Left renal pelvis (tissue), 4 donors: ENCODE measurements around the gene CCDC92. TPM values are rescaled to one million over a fixed set of nuclear protein-coding genes. Genes with fewer than 3 reads are reported as not detected.

Experiments used
- DNase-seq, 4 donors: peaks; one replicate each; pipeline ENCODE4 v3.0.0-alpha.2; 2013; ENCODE audit warnings: low read depth in 4 of 4, low spot score in 3 of 4
- polyA plus RNA-seq, 4 donors: library from polyadenylated mRNA; unstranded; fragments of 120-200 nt; gene quantifications; one replicate each; pipeline ENCODE4 v1.2.1, GENCODE V29; 2013; ENCODE audit not compliant: insufficient read length in 4 of 4

CCDC92 gene
- polyA plus RNA-seq, 4 donors = 34.4 to 54.1 (median 42.7) TPM

DNA sequence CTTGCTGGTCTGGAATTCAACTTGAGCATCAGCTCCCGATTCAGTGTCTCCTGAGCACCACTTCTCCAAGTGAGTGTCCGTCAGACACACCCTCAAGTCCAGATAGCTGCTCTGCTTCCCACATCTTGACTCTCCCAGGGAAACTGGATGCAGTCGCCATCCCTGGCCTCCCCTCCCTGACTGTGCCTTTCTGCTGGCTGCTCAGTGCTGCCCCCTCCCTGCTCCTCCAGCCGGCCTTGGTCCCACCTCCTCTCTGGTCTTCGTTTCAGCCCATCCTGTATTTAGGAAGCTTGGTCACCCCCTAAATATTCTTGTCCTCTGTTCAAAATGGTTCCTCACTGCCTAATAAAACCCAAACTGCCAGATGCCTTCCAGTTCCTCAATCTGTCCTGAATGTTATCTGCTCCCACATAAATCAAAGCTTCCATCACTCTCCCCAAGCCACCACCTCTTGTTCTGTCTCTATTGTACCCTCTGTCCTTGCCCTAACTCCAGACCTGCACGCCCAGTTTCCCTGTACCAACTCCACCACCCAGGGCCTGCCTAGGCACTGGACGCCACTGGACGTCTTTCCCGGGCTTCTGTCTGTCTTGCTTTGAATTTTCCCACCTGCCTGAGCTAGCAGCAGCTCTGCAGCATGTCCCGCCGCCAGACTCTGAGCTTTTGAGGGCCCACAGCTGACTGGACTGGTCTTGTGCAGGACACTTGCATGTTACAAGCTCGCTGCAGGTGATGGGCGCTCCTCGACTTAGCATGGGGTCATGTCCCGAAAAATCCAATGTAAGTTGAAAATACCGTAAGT is 33.8 kb downstream of the CCDC92 start:
- DNase-seq = no peak

DNA sequence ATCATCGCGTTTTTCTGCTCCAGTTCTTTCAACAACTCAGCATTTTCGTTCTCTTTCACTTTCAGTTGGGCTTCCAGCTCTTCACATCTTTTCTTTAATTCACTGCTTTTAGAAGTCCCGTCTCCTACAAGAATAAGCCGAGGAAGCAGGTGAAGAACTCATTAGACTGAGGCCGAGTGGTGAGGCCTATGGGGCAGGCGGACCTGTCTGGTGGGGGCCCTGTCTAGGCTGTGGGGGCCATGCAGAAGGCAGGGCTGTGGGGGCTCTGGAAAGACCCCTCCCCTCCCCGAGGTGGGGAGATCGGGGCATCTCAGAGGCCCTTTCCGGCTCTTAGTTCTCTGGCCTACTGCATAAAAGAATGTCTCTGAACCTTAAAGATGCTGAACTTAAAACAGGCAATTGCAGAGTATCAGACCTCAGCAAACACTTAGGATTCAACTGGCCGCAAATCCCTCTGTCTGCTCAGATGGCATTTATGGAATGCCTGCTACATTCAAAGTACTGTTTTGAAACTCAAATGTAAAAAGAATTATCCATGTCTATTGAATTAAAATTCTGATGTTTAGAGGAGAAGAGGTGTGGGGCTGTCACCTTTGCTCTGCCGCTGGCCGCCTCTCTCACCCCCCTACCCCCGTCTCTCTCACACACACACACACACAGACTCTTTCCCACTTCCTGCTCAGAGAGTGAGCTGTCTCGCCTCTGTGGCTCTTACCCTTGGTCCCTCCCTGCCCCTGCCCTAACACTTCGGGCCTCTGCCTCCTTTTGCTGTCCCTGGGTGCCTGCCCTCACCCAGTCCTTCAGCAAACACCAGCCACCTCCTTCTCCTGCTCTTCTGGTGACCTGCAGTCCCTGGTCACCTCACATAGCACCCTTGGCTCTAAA is 34.7 kb downstream of the CCDC92 start:
- no peak for DNase-seq

DNA sequence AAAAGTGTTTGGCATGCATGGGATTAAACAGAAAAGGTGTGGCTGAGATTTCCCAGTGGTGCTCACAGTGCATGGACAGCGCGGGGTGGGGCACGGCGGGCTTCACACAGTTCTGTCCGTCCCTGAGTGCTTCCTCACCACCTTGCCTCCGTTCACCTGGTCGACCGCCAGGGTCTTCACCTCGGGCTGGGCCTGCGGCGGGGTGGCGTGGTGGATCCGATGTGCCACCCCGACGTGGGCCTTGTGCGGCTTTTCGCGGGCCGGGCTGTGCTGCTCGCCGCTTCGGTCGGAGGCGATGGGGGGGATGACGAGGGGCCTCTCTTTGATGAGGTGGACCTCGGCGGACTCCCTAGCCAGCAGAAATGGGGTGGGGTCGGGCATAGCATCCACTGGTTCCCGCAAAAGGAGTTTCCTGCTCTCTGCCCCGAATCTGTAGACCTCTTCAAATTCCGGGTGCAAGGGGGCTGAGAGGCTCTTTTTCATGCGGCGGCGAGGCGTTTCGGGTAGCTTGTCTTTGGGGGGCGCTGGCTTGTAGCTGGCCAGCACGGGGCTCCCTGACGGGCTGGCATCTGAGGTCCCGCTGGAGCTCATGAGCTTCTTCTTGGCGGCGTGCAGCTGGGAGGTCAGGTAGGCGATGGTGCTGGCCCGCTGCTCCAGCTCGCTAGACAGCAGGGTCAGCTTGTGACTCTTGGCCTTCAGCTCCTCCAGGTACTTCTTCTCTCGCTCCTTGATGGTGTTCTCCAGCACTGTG is 35.5 kb downstream of the CCDC92 start:
- DNase-seq = no peak

DNA sequence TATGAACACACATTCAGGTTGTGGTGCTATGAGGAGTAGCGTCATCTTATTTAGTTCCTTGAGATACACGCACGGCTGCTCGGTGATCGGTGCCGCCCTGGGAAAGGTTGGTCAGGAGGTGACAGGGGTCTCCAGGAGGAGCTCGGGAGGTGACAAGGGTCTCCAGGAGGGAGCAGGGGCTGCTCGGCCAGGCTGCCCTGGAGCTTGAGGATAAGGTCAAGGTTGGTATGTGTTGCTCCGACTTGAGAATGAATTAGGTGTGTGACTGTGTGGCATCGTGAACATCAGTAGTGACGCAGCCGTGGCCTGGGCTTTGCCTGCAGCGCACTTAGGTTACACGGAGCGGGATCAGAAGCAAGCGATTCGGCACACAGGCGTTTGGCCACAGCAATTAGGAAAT is 36.2 kb downstream of the CCDC92 start:
- DNase-seq = no peak

DNA sequence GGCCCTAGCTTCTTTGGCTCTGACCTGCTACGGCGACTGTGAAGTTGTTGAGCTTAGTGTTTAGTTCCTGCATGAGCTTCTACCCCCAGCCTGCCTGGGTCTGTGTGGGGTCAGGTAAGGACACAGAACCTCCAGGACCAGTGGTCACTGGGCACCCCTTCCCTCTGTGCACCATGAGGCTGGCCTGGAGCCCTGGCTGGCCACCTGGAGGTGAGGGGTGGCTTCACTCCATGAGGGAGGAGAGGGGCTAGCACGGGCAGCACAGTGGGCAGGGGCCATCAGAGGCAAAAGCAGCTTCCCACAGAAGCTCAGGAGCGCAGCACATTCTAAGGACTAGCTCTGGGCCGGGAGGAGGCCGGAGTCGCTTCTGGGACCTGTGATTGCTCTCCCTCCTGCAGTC is 36.7 kb downstream of the CCDC92 start:
- no peak for DNase-seq

DNA sequence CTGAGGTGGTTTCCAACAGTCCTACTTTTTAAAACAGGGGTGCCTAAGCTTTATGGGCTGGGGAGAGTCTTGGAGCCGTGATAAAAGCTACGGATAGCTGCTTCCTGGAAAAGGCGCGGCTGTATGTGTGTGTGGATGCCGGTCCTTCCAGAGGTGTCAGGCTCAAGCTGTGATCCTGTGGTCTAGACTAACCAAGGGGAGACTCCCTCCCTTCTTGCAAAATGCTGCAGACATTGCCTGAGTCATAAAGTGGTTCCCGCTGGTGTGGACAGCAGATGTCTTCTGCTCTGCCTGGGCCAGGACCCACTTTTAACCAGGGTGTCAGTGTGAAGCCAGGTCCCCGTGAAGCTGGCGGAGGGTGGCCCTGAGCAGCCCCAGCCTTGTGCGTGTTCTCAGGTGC is 37.8 kb downstream of the CCDC92 start:
- DNase-seq = no peak

DNA sequence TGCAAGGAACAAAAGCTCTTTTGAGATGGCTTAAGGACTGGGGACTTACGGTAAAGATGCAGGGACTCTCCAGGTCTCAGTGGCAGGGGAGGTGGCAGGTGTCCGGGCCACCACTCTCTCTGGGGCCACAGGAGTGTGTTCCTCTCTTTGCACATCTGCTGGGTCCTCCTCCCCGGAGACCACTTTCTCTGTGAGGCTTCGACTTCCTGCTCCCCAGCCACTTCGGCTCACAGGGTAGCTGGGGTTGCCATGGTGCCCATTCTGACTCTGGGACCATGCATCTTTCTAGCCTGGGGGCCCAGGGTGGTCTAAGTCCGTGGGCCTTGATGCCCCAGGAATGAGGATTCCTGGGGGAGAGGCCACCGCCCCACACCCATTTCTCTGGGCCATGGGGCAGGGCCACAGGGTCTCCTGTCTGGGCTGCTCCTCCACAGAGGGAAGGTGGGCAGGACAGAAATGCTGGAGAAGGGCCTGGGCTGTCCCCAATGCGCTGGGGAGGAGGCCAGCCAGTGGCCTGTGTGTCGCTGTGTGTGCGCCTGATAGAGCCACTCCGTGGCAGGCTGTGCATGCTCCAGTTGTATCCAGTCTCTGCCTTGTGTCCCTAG is 38.5 kb downstream of the CCDC92 start:
- DNase-seq = no peak

DNA sequence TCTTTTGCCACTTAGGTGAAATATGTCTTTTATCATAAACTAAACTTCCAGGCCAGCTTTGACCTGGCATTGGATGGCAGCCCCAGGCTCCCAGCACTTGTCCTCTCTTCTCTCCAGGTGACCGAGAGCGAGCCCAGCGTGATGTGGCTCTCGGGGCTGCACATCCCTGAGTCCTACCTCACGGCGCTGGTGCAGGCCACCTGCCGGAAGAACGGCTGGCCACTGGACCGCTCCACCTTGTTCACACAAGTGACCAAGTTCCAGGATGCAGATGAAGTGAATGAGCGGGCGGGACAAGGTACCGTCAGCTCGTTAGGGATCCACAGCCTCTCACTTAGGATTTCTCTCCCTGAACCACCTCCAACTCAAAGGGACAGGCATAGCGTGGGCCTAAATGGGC is 39.4 kb downstream of the CCDC92 start:
- no peak for DNase-seq

DNA sequence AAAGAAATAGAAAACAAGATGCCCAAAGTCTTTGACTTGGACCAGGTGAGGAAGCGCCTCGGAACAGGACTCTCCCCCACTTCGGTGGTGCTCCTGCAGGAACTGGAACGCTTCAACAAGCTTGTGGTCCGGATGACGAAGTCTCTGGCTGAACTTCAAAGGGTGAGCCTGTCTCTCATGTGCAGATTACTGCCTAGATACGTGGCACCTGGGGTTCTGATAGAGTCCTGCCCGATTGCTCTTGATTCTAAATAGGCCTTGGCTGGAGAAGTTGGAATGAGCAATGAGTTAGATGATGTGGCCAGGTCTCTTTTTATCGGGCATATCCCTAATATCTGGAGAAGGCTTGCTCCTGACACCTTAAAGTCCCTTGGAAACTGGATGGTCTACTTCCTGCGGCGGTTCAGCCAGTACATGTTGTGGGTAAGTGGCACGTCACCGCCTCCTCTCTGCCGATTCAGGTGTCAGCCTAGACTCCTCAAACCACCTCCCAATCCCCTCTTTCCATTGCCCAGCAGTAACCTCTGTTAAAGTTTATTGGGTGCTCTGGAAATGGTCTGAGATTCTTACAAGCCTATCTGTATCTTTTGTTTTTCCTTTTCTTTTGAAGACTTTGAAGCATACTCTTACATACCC is 40.8 kb downstream of the CCDC92 start:
- DNase-seq = no peak

DNA sequence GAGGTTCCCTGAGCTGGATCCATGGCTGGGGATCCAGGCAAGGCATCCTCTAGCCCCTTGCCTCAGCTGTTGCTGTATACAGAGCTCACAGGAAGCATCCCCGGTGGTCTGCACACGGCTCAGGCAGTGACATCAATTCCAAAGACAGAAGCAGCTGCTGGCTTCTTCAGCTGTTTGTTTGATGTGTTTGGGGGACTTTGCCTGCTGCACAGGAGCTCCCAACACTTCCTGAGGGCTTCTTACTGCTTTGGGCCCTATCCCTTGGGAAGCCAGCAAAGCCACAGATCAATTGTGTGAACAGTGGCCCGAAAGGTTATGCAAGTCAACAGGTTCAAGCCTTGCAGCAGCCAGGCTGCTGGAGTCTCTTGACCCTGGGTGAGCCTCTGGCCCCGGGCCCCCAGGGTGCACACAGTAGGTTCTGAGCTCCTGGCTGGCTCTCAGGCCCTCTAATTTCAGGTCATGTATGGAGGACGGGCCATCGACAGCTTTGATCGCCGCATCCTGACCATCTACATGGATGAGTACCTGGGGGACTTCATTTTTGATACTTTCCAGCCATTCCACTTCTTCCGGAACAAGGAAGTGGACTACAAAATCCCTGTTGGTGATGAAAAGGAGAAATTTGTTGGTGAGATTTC is 42.6 kb downstream of the CCDC92 start:
- DNase-seq = no peak

DNA sequence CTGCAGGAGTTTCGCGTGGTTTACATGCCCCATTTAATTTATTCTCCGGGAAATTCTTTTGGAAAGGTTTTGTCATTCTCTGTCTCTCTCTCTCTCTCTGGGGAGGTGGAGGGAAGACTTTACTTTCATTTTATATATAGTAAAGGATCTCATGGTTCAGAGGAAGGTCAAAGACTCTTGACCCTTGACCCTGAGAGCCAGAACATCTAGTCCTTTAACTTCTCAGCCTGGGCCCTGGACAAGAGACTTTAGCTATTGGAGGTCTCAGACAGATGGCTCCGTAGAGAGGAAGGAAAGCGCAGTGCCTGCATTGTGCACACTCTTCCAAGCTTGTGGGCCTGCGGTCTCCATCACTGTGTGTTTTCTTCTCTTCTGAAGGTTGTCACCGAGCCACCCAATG is 43.7 kb downstream of the CCDC92 start:
- DNase-seq = no peak

DNA sequence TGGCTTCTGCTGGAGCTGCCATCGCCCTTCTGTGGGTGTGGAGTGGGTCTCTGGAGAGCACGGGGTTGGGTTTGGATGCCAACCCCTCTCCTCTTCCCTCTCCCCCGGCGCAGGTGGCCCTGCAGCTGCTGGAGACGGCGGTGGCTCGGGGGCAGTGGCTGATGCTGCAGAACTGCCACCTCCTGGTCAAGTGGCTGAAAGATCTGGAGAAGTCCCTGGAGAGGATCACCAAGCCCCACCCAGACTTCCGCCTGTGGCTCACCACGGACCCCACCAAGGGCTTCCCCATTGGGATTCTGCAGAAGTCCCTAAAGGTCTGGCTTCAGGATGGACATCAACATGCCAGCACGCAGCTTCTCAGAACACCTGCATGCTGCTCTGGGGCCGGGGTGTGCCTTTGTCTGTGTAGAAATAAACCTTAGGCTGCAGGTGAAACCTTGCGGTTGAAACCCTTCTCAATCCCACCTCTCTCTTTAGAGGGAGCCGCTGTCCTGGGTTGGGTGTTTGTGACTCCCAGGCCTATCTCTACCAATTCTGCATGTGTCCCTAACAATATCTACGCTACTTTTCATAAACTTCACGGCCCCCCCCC is 44.3 kb downstream of the CCDC92 start:
- DNase-seq = no peak

DNA sequence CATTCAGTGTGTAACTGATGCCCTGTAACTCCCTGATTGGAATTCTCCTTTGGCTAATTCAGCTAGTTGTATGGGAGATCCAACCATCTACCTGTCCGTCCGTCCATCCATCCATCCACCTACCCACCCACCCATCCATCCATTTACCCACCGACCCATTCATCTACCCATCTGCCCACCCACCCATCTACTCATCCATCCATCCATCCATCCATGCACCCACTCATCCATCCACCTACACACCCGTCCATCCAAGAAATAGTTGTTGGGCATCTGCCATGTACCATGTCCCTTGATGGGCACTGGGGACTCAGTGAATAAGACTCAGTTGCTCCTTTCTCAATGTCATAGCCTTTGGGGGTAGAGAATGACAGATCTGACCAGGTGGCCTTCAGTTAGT is 48.1 kb downstream of the CCDC92 start:
- DNase-seq = no peak

DNA sequence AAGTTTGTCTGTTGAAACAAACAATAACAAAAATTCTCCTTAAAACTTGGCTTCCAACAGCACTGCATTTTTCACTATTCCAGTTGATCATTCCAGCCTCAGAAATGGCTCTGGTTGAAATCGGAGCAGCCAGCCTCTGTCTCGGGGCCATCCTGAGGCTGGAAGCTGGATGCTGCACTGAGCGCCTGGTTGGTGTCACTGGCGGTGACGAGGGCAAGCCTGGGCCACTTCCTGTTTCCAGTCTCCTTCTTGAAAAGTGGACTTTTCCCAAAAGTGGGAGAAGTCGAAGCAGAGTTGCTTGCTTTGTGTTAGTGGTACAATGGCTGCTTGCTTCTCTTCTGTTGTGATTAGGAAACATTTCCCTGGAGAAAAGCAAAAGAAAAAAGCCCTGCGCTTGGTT is 48.7 kb downstream of the CCDC92 start:
- DNase-seq = no peak

DNA sequence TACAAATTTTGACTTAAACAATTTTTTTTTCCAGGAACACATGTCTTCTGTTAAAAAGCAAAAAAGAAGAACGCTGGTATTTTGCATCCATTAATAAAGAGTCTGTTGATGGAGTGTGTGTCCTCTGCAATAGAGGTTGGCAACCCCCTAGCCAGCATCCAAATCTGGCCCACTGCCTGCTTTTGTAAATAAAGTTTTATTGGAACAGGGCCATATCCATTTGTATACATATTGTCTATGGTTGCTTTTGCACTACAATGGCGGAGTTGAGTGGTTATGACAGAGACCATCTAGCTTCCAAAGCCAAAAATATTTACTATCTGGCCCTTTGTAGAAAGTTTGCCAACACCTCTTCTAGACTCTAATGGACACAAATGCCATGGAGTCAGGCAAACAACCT is 49.6 kb downstream of the CCDC92 start:
- no peak for DNase-seq

DNA sequence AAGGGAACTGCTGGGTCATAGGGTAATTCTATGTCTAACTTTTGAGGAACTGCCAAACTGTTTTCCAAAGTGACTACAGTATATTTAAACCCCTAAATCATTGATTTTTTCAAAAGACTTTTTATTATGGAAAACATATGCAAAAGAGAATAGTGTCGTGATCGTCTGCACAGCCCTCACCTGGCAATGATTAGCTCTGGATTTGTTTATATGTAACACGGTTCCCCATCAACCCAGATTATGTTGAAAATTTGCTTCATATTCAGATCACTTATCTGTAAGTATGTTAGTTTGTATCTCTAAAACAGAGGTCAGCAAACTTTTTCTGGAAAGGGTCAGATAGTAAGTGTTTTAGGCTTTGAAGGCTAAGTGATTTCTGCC is 52.7 kb downstream of the CCDC92 start:
- DNase-seq = no peak

DNA sequence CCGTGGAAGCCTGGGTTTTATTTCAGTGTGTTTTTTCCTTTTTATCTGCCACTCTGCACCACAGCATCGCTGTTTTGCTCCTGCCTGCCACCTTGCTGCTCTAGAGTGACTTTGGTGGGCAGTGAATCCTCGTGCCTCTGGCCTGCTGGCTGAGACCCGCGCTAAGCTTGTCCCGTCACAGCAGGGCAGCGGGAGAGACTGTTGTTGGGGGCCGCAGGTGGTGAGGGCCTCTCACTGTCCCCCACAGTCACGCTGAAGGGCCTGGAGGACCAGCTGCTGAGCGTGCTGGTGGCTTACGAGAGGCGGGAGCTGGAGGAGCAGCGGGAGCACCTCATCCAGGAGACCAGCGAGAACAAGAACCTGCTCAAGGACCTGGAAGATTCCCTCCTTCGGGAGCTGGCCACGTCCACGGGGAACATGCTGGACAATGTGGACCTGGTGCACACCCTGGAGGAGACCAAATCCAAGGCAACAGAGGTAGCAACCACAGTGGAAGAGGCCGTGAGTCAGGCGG is 55.2 kb downstream of the CCDC92 start:
- DNase-seq = no peak

DNA sequence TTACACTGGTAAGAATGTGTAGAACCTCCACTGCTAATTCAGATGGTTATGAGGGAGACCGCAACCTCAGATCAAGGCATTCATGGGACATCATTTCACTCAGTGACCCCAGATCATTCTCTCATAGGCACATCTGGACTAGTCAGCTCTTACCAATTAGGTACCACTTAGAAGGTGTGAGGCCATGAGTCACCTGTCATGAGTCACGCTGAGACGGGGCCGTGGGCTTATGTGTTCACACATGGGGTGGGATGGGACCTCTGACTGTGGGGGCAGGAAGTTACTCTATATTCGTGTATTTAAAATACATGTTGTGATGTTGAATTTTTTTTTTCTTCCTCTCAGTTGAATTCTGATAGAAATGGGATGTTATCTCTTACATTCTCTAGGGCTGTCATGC is 55.9 kb downstream of the CCDC92 start:
- DNase-seq = no peak

DNA sequence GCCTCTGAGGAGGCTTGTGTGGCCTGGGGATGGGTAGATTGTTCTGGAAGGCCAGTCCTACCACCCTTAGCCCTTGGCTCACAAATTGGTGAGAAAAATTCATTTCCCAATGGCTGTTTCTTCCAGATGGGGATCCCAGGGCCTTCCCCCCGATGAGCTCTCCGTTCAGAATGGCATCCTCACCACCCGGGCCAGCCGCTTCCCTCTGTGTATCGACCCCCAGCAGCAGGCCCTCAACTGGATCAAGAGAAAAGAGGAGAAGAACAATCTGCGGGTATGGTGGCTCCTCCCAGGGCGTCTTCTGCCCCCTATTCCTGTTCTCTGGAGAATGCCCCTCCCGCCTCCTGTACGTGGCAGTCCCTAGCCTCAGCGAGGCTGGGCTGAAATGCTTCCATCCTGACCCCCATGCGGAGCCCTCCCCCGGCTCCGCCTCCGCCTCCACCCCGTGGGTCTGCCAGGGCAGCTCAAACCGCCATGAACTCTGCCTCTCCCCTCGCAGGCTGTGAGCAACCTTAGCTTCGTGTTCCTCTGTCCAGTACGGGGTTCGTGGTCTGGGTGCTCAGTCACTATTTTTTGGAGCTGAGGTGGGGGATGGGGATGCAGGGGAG is 57.8 kb downstream of the CCDC92 start:
- no peak for DNase-seq
